H1 (cell line): ENCODE data around the gene PSMB3. TPM values are rescaled to one million over a fixed set of nuclear protein-coding genes. Genes with fewer than 3 reads are reported as not detected.

Experiments
- CTCF ChIA-PET: fragments of 300-600 bp; sonication (Branson Sonifier 250); formaldehyde crosslinking; loops from one replicate; lab custom pipeline; 2021; ENCODE audit not compliant: partially characterized antibody; lab: Charles Lee
- POLR2A ChIA-PET: fragments of 300-600 bp; sonication (Branson Sonifier 250); formaldehyde crosslinking; loops from one replicate; lab custom pipeline; 2021; ENCODE audit warnings: inconsistent platforms; ENCODE audit not compliant: partially characterized antibody; lab: Charles Lee
- DNase-seq, 2 experiments: peaks; one replicate each; pipeline versions ENCODE4 v3.0.0 to v3.0.0-alpha.2; 2010 to 2022; ENCODE audit warnings: low spot score in 2 of 2, low read depth in 1 of 2, mixed read lengths in 1 of 2
- FAIRE-seq: peaks from 2 replicates; lab custom pipeline; 2011; peaks lifted over from hg19 to GRCh38; lab: Jason Lieb, UNC
- H2AFZ ChIP-seq: 2 replicates; pipeline ENCODE4 v1.8.1; 2012; ENCODE audit warnings: low read length, inconsistent platforms
- H2AK5ac ChIP-seq: 2 replicates; pipeline ENCODE4 v1.6.1; 2013; ENCODE audit warnings: low read depth, low read length
- H2BK120ac ChIP-seq: replicated peaks from 2 replicates; pipeline ENCODE3; 2013; ENCODE audit warnings: low read depth, low read length, inconsistent platforms
- H2BK12ac ChIP-seq: 2 replicates; pipeline ENCODE4 v1.6.1; 2013; ENCODE audit warnings: low read depth, low read length
- H2BK15ac ChIP-seq: 2 replicates; pipeline ENCODE4 v1.6.1; 2013; ENCODE audit warnings: low read length
- H2BK20ac ChIP-seq: 2 replicates; pipeline ENCODE4 v1.6.1; 2013; ENCODE audit warnings: low read length
- H2BK5ac ChIP-seq: 2 replicates; pipeline ENCODE4 v1.6.1; 2013; ENCODE audit warnings: low read depth, low read length
- H3K14ac ChIP-seq: 2 replicates; pipeline ENCODE4 v1.6.1; 2013; ENCODE audit warnings: inconsistent platforms; ENCODE audit not compliant: insufficient read length
- H3K18ac ChIP-seq: 2 replicates; pipeline ENCODE4 v1.6.1; 2013; ENCODE audit warnings: low read length; ENCODE audit errors: extremely low read depth
- H3K23ac ChIP-seq: 2 replicates; pipeline ENCODE4 v1.6.1; 2013; ENCODE audit warnings: inconsistent platforms; ENCODE audit not compliant: insufficient read length
- H3K23me2 ChIP-seq: 2 replicates; pipeline ENCODE4 v1.6.1; 2013; ENCODE audit warnings: low read depth, low read length
- H3K27ac ChIP-seq: 2 replicates; pipeline ENCODE4 v1.6.1; 2011; ENCODE audit warnings: low read depth, low read length, inconsistent platforms
- H3K27me3 ChIP-seq, 4 experiments: replicated peaks in 1 of 4; 1 replicate in 1 of 4; 2 replicates in 3 of 4; pipeline versions ENCODE4 v1.6.1 to v1.8.1; 2011 to 2013; ENCODE audit warnings: low read length in 3 of 4, mild to moderate bottlenecking in 3 of 4, inconsistent platforms in 2 of 4, mixed read lengths in 2 of 4, moderate library complexity in 1 of 4; ENCODE audit not compliant: control insufficient read depth in 3 of 4, insufficient read depth in 3 of 4; ENCODE audit errors: extremely low read depth in 1 of 4
- H3K36me3 ChIP-seq, 4 experiments: 2 replicates each; pipeline versions ENCODE4 v1.6.1 to v1.8.1; 2011 to 2013; ENCODE audit warnings: mild to moderate bottlenecking in 4 of 4, low read length in 3 of 4, moderate library complexity in 2 of 4, control low read depth in 1 of 4, inconsistent platforms in 1 of 4; ENCODE audit not compliant: insufficient read depth in 4 of 4, control insufficient read depth in 2 of 4
- H3K4ac ChIP-seq: replicated peaks from 2 replicates; pipeline ENCODE3; 2013; ENCODE audit warnings: low read length, low read depth, mixed read lengths, inconsistent platforms; ENCODE audit not compliant: insufficient read length
- H3K4me1 ChIP-seq, 4 experiments: replicated peaks in 1 of 4; 1 replicate in 1 of 4; 2 replicates in 3 of 4; pipeline versions ENCODE4 v1.6.1 to v1.8.1; 2011 to 2013; ENCODE audit warnings: low read length in 3 of 4, inconsistent platforms in 2 of 4, mixed read lengths in 1 of 4; ENCODE audit not compliant: insufficient read depth in 4 of 4, control insufficient read depth in 3 of 4
- H3K4me2 ChIP-seq, 2 experiments: 2 replicates each; pipeline versions ENCODE4 v1.6.1 to v1.8.1; 2011 to 2013; ENCODE audit warnings: low read depth in 2 of 2, low read length in 2 of 2, control low read depth in 1 of 2, inconsistent platforms in 1 of 2, mild to moderate bottlenecking in 1 of 2; ENCODE audit not compliant: insufficient read depth in 1 of 2
- H3K4me3 ChIP-seq, 4 experiments: fragments of 200-600, 300-600 bp in 1 of 4; sonication (generic), shearing (Covaris generic), sonication (Bioruptor Twin) in 1 of 4; 2 replicates each; pipeline versions ENCODE4 v1.5.1 to v1.8.1; 2011 to 2016; ENCODE audit warnings: low read length in 4 of 4, low read depth in 3 of 4, control low read depth in 2 of 4, inconsistent platforms in 2 of 4, mild to moderate bottlenecking in 2 of 4, mixed read lengths in 1 of 4, moderate library complexity in 1 of 4; ENCODE audit not compliant: insufficient read depth in 2 of 4; ENCODE audit errors: extremely low read depth in 1 of 4
- H3K56ac ChIP-seq: replicated peaks from 2 replicates; pipeline ENCODE3; 2013; ENCODE audit warnings: low read depth, mild to moderate bottlenecking, mixed read lengths, low read length, inconsistent platforms; ENCODE audit not compliant: insufficient read length
- H3K79me1 ChIP-seq: 2 replicates; pipeline ENCODE4 v1.6.1; 2013; ENCODE audit warnings: low read depth, low read length, control low read depth
- H3K79me2 ChIP-seq, 2 experiments: 2 replicates each; pipeline versions ENCODE4 v1.6.1 to v1.8.1; 2012 to 2013; ENCODE audit warnings: low read length in 2 of 2, mild to moderate bottlenecking in 2 of 2, inconsistent platforms in 1 of 2; ENCODE audit not compliant: insufficient read depth in 2 of 2, control insufficient read depth in 1 of 2
- H3K9ac ChIP-seq, 4 experiments: replicated peaks in 1 of 4; 1 replicate in 1 of 4; 2 replicates in 3 of 4; pipeline versions ENCODE4 v1.6.1 to v1.8.1; 2011 to 2013; ENCODE audit warnings: low read depth in 3 of 4, low read length in 3 of 4, control low read depth in 2 of 4, mild to moderate bottlenecking in 2 of 4, moderate library complexity in 2 of 4, inconsistent platforms in 1 of 4; ENCODE audit errors: extremely low read depth in 1 of 4
- H3K9me3 ChIP-seq, 2 experiments: 2 replicates each; pipeline versions ENCODE4 v1.6.1 to v1.8.1; 2012 to 2013; ENCODE audit warnings: mild to moderate bottlenecking in 2 of 2, moderate library complexity in 2 of 2, control low read depth in 1 of 2, inconsistent platforms in 1 of 2, low read depth in 1 of 2, low read length in 1 of 2, mixed read lengths in 1 of 2; ENCODE audit not compliant: insufficient read depth in 2 of 2
- H4K20me1 ChIP-seq, 2 experiments: replicated peaks in 1 of 2; 2 replicates each; pipeline versions ENCODE3 to v1.8.1; 2011 to 2013; ENCODE audit warnings: inconsistent platforms in 2 of 2, low read length in 2 of 2, mild to moderate bottlenecking in 1 of 2; ENCODE audit not compliant: insufficient read depth in 2 of 2, control insufficient read depth in 1 of 2
- H4K5ac ChIP-seq: 2 replicates; pipeline ENCODE4 v1.6.1; 2013; ENCODE audit warnings: low read length, low read depth, mixed read lengths, inconsistent platforms; ENCODE audit not compliant: insufficient read length
- H4K8ac ChIP-seq: 2 replicates; pipeline ENCODE4 v1.8.0; 2013; ENCODE audit warnings: mild to moderate bottlenecking, moderate library complexity, low read length, inconsistent platforms; ENCODE audit not compliant: insufficient read depth; ENCODE audit errors: extremely low read depth
- H4K91ac ChIP-seq: replicated peaks from 2 replicates; pipeline ENCODE3; 2013; ENCODE audit warnings: low read length, mixed read lengths, inconsistent platforms; ENCODE audit not compliant: insufficient read length
- CHD1 ChIP-seq: IDR thresholded peaks from 2 replicates; pipeline ENCODE4 v1.6.1; 2012; ENCODE audit warnings: low read depth, low read length, improper control_type of control experiment
- CHD2 ChIP-seq: IDR thresholded peaks from 2 replicates; pipeline ENCODE4 v1.6.1; 2012; ENCODE audit warnings: low read length, improper control_type of control experiment
- E2F6 ChIP-seq: IDR thresholded peaks from 2 replicates; pipeline ENCODE4 v1.6.1; 2012; ENCODE audit warnings: inconsistent platforms
- FOSL1 ChIP-seq: IDR thresholded peaks from 2 replicates; pipeline ENCODE4 v1.6.1; 2011; ENCODE audit warnings: mild to moderate bottlenecking, low read depth, low read length, moderate library complexity; ENCODE audit not compliant: insufficient read depth
- POLR2AphosphoS5 ChIP-seq: IDR thresholded peaks from 2 replicates; pipeline ENCODE4 v1.6.1; 2011; ENCODE audit warnings: low read depth, low read length
- RNF2 ChIP-seq: fragments of 200-900, 300-1000 bp; sonication (generic); IDR thresholded peaks from 2 replicates; pipeline ENCODE4 v1.7.1; 2016; ENCODE audit warnings: borderline replicate concordance, low read depth, mild to moderate bottlenecking, antibody characterized with exemption, low read length; ENCODE audit not compliant: poor library complexity, severe bottlenecking; ENCODE audit errors: missing control alignments
- SP4 ChIP-seq: IDR thresholded peaks from 2 replicates; pipeline ENCODE4 v1.6.1; 2012; ENCODE audit warnings: low read length, inconsistent platforms
- TAF7 ChIP-seq: optimal IDR thresholded peaks from 2 replicates; pipeline ENCODE3; 2011; ENCODE audit warnings: low read depth, mild to moderate bottlenecking, inconsistent platforms, low read length, moderate library complexity, borderline replicate concordance
- WGBS, 2 experiments: shearing (Covaris generic) in 1 of 2; methylation state at CpG; one replicate each; pipeline versions ENCODE4 v1.1.6 to v1.1.7; 2013 to 2015; ENCODE audit warnings: low lambda C conversion rate in 2 of 2, mixed read lengths in 2 of 2, inconsistent platforms in 1 of 2, low coverage in 1 of 2, missing lambda C conversion rate in 1 of 2; ENCODE audit not compliant: insufficient replicate concordance in 2 of 2, insufficient coverage in 1 of 2, insufficient read length in 1 of 2; ENCODE audit errors: extremely low coverage in 1 of 2, missing lambda C conversion rate in 1 of 2; 5-methylcytosine and 5-hydroxymethylcytosine counted together
- polyA plus RNA-seq, 7 experiments: library from polyadenylated mRNA; depleted of rRNA in 3 of 7; stranded (reverse) in 5 of 7; unstranded in 2 of 7; fragments of >200 nt in 5 of 7; fragments of 200-250 nt in 2 of 7; gene quantifications; 1 replicate in 5 of 7; 2 replicates in 1 of 7; 4 replicates in 1 of 7; pipeline versions ENCODE4 v1.2.1 to v1.2.3, GENCODE V29; 2011 to 2013; ENCODE audit warnings: missing spikeins in 2 of 7, mixed read lengths in 2 of 7
- total RNA-seq: library from RNA; stranded (reverse); fragmentation: NEBNext Ultra II Directional; extraction: Animal tissue kit (Norgen Biotek cat#: 25700); gene quantifications from 2 replicates; pipeline ENCODE4 v1.2.1, GENCODE V29; 2021

Gene PSMB3
- total and polyA plus RNA-seq, 2 of the 8 experiments (the other 6 are each of a cell fraction or from before 2014, with no cell fraction given) = 291 to 914 TPM

- ChIA-PET CTCF (interaction anchor here (0.6 to 7.9 kb wide), 12 partner anchors 9 to 1028 kb away, joined by 3 to 49 read pairs (median 4); partner anchors contain the start of gene EPOP), POLR2A (interaction anchor here (0.8 to 3.9 kb wide), 8 partner anchors 8 to 153 kb away, joined by 3 to 38 read pairs (median 4); partner anchors contain the start of genes CISD3, MLLT6 and RPL23)
- H3K9me3 ChIP-seq = no peaks in the 10 kb centered on the region
- H3K56ac ChIP-seq = no peak overlapping the region
- DNase-seq = no peak
- no peak overlapping the region for H2BK120ac ChIP-seq
- peaks cover 14 to 43% (median 29%) of the 10 kb centered on the region in 4 experiments for H3K4me1 ChIP-seq
- no peak overlapping the region for H4K5ac ChIP-seq
- peaks cover 2% of the 10 kb centered on the region; the same call in 1 of the 2 replicates for H3K23me2 ChIP-seq
- no peaks in the 10 kb centered on the region for H3K79me2 ChIP-seq
- no peaks in the 10 kb centered on the region for H4K20me1 ChIP-seq
- H3K79me1 ChIP-seq = no peaks in the 10 kb centered on the region
- peak overlapping the region; percentile 89 for H4K91ac ChIP-seq
- H2BK15ac ChIP-seq = peak overlapping the region; percentile 81; the same call in 1 of the 2 replicates
- WGBS, 2 experiments = 88% methylated on average over 15 of the region's 18 CpGs; no CpG with 5 or more reads in 1 of the 2 experiments
- H2BK12ac ChIP-seq = peak overlapping the region; percentile 39; the same call in 1 of the 2 replicates
- no peak for TF ChIP-seq TAF7
- TF ChIP-seq SP4 = no peak
- no peak for TF ChIP-seq E2F6
- no peak for TF ChIP-seq FOSL1
- TF ChIP-seq CHD1 = no peak
- no peak for TF ChIP-seq CHD2
- TF ChIP-seq POLR2AphosphoS5 = no peak
- TF ChIP-seq RNF2 = no peak
- TF ChIP-seq, all 59 proteins: peak for 0
- Histone ChIP-seq H3K4me2 (peak overlapping the region in 1 of 2 experiments; percentile 61; a peak in 2 of 4 replicates), H3K36me3 (no peaks in the 10 kb centered on the region), H3K18ac (no peak overlapping the region; the same call in 1 of the 2 replicates), H3K14ac (no peak overlapping the region), H3K9ac (no peak overlapping the region), H3K27ac (no peak overlapping the region), H2BK20ac (0 out of 2 replicates have a peak overlapping the region, but pooled peaks have one; percentile 48), H3K23ac (no peak overlapping the region), H2BK5ac (no peak overlapping the region), H2AFZ (no peak overlapping the region), H2AK5ac (no peak overlapping the region), H3K4ac (no peak overlapping the region), H3K27me3 (peaks cover 0 to 14% (median 8%) of the 10 kb centered on the region in 4 experiments; a peak in 6 of 7 replicates), H4K8ac (no peak overlapping the region), H3K4me3 (peak overlapping the region in 1 of 4 experiments; percentile 33; a peak in 1 of 8 replicates)
- FAIRE-seq = no peak
Measured at GRCh38 chr17:38716368-38717005, 36.1 kb upstream of the PSMB3 start.
